Stomach (tissue), 4 donors: ENCODE results near the gene SLC51B.

Experiments used
- EP300 ChIP-seq: sonication (generic); formaldehyde crosslinking; IDR thresholded peaks from one replicate; pipeline ENCODE4 v1.6.1; 2017; ENCODE audit warnings: antibody characterized with exemption
- POLR2A ChIP-seq, 4 donors: fragments of 450-650 bp; IDR thresholded peaks; one replicate each; pipeline ENCODE4 v1.6.1; 2016; ENCODE audit warnings: antibody characterized with exemption in 4 of 4, control low read depth in 2 of 4, mild to moderate bottlenecking in 1 of 4, moderate library complexity in 1 of 4
- POLR2AphosphoS5 ChIP-seq, 3 donors: sonication (generic); formaldehyde crosslinking; IDR thresholded peaks; one replicate each; pipeline ENCODE4 v1.6.1; 2016; ENCODE audit warnings: antibody characterized with exemption in 3 of 3
- TF ChIP-seq, protein P1 (sequence below), 7 experiments: fragments of 450-650 bp in 4 of 7; fragments of 200-600 bp in 3 of 7; sonication (generic) in 3 of 7; IDR thresholded peaks; one replicate each; pipeline ENCODE4 v1.5.1; 2016 to 2019; ENCODE audit warnings: antibody characterized with exemption in 7 of 7, control low read depth in 2 of 7, mild to moderate bottlenecking in 1 of 7

- TF ChIP-seq, protein P1, sequence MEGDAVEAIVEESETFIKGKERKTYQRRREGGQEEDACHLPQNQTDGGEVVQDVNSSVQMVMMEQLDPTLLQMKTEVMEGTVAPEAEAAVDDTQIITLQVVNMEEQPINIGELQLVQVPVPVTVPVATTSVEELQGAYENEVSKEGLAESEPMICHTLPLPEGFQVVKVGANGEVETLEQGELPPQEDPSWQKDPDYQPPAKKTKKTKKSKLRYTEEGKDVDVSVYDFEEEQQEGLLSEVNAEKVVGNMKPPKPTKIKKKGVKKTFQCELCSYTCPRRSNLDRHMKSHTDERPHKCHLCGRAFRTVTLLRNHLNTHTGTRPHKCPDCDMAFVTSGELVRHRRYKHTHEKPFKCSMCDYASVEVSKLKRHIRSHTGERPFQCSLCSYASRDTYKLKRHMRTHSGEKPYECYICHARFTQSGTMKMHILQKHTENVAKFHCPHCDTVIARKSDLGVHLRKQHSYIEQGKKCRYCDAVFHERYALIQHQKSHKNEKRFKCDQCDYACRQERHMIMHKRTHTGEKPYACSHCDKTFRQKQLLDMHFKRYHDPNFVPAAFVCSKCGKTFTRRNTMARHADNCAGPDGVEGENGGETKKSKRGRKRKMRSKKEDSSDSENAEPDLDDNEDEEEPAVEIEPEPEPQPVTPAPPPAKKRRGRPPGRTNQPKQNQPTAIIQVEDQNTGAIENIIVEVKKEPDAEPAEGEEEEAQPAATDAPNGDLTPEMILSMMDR (IDR thresholded peaks at IDR 0.05), result no peak
- TF ChIP-seq POLR2A (IDR thresholded peaks at IDR 0.05) (no peak), POLR2AphosphoS5 (IDR thresholded peaks at IDR 0.05) (no peak), EP300 (no peak)
These were observed 4.2 kb downstream of the SLC51B start for GRCh38 chr15:65049418-65049840.
